Neural cell (in vitro differentiated cells): ENCODE results near the gene WWC2. TPM values are rescaled to one million over a fixed set of nuclear protein-coding genes. Genes with fewer than 3 reads are reported as not detected.

Source experiments
- H2AFZ ChIP-seq: fragments of 200-600, 300-800 bp; sonication (generic), shearing (Covaris generic); 2 replicates; pipeline ENCODE4 v1.6.0; 2014; ENCODE audit warnings: low read depth, mild to moderate bottlenecking, antibody characterized with exemption, low read length, moderate library complexity
- H3F3A ChIP-seq: fragments of 200-600 bp; shearing (Covaris generic); 2 replicates; pipeline ENCODE4 v1.6.1; 2016; ENCODE audit warnings: mild to moderate bottlenecking, moderate library complexity, mixed read lengths, antibody characterized with exemption, low read length; ENCODE audit not compliant: insufficient read depth, poor library complexity, severe bottlenecking
- H3K27ac ChIP-seq: fragments of 200-600, 300-800 bp; sonication (generic), shearing (Covaris generic); 2 replicates; pipeline ENCODE4 v1.5.1; 2014; ENCODE audit warnings: mild to moderate bottlenecking, low read length, moderate library complexity
- H3K27me3 ChIP-seq: fragments of 300-800, 200-600 bp; sonication (generic), shearing (Covaris generic); 2 replicates; pipeline ENCODE4 v1.6.0; 2014; ENCODE audit warnings: mild to moderate bottlenecking, low read depth, low read length, moderate library complexity; ENCODE audit not compliant: insufficient read depth
- H3K36me3 ChIP-seq: fragments of 300-800, 200-600 bp; sonication (generic), shearing (Covaris generic); 2 replicates; pipeline ENCODE4 v1.5.1; 2014; ENCODE audit warnings: mild to moderate bottlenecking, antibody characterized with exemption, low read length, moderate library complexity; ENCODE audit not compliant: insufficient read depth
- H3K4me2 ChIP-seq: fragments of 300-800, 200-600 bp; sonication (generic), shearing (Covaris generic); 2 replicates; pipeline ENCODE4 v1.6.0; 2014; ENCODE audit warnings: mild to moderate bottlenecking, low read length
- H3K4me3 ChIP-seq: fragments of 300-800, 200-600 bp; sonication (generic), shearing (Covaris generic); 2 replicates; pipeline ENCODE4 v1.5.1; 2014; ENCODE audit warnings: mild to moderate bottlenecking, low read length, moderate library complexity
- H3K79me2 ChIP-seq: fragments of 200-600 bp; shearing (Covaris generic); replicated peaks from 2 replicates; pipeline ENCODE4 v1.6.0; 2014; ENCODE audit warnings: mild to moderate bottlenecking, low read length, moderate library complexity; ENCODE audit not compliant: insufficient read depth
- H3K9ac ChIP-seq: fragments of 300-800, 200-600 bp; sonication (generic), shearing (Covaris generic); 2 replicates; pipeline ENCODE4 v1.6.1; 2016; ENCODE audit warnings: mild to moderate bottlenecking, low read length, mixed read lengths
- H3K9me2 ChIP-seq: fragments of 200-600 bp; shearing (Covaris generic); 2 replicates; pipeline ENCODE4 v1.6.1; 2016; ENCODE audit warnings: mild to moderate bottlenecking, low read length, mixed read lengths; ENCODE audit not compliant: insufficient read depth
- H3K9me3 ChIP-seq: fragments of 200-600, 300-800 bp; sonication (generic), shearing (Covaris generic); 2 replicates; pipeline ENCODE4 v1.6.1; 2016; ENCODE audit warnings: mild to moderate bottlenecking, mixed run types, low read length, moderate library complexity, mixed read lengths
- H4K20me1 ChIP-seq: fragments of 200-600 bp; shearing (Covaris generic); 2 replicates; pipeline ENCODE4 v1.6.1; 2016; ENCODE audit warnings: mild to moderate bottlenecking, mixed run types; ENCODE audit not compliant: insufficient read depth
- EP300 ChIP-seq: fragments of 450-650 bp; conservative IDR thresholded peaks from 2 replicates; pipeline ENCODE4 v1.6.1; 2014; ENCODE audit warnings: antibody characterized with exemption, mild to moderate bottlenecking, moderate library complexity; ENCODE audit not compliant: poor library complexity, severe bottlenecking
- EZH2 ChIP-seq: fragments of 200-600, 300-800 bp; shearing (Covaris generic), sonication (generic); IDR thresholded peaks from 2 replicates; pipeline ENCODE4 v1.6.1; 2014; ENCODE audit warnings: antibody characterized with exemption, low read length, borderline replicate concordance, mild to moderate bottlenecking; ENCODE audit not compliant: insufficient read depth, poor library complexity, severe bottlenecking
- MXI1 ChIP-seq: fragments of 450-650 bp; conservative IDR thresholded peaks from 2 replicates; pipeline ENCODE4 v1.6.1; 2014; ENCODE audit warnings: antibody characterized with exemption, mild to moderate bottlenecking; ENCODE audit not compliant: poor library complexity, severe bottlenecking
- POLR2AphosphoS5 ChIP-seq: IDR thresholded peaks from 2 replicates; pipeline ENCODE4 v1.6.1; 2012
- RAD21 ChIP-seq: fragments of 450-650 bp; conservative IDR thresholded peaks from 2 replicates; pipeline ENCODE4 v1.6.1; 2014; ENCODE audit warnings: antibody characterized with exemption, mild to moderate bottlenecking, moderate library complexity
- SMC3 ChIP-seq: fragments of 450-650 bp; conservative IDR thresholded peaks from 2 replicates; pipeline ENCODE4 v1.6.1; 2014; ENCODE audit warnings: antibody characterized with exemption, mild to moderate bottlenecking, moderate library complexity; ENCODE audit not compliant: poor library complexity
- TAF1 ChIP-seq: IDR thresholded peaks from 2 replicates; pipeline ENCODE4 v1.6.1; 2012; ENCODE audit warnings: low read depth
- polyA plus RNA-seq: library from polyadenylated mRNA; depleted of rRNA; stranded (reverse); fragments of >200 nt; gene quantifications from 2 replicates; pipeline ENCODE4 v1.2.3, GENCODE V29; 2014
- TF ChIP-seq, protein P1 (sequence below): fragments of 450-650 bp; IDR thresholded peaks from 2 replicates; pipeline ENCODE4 v1.5.1; 2014; ENCODE audit warnings: antibody characterized with exemption, mild to moderate bottlenecking, moderate library complexity; ENCODE audit not compliant: poor library complexity, severe bottlenecking
- TF ChIP-seq, protein P2 (sequence below): IDR thresholded peaks from 2 replicates; pipeline ENCODE4 v1.6.1; 2012; ENCODE audit warnings: borderline replicate concordance

Gene WWC2
- polyA plus RNA-seq, 1 donor from 2014 or later: 5.7 TPM

- no peaks in the 10 kb centered on the region for H3K79me2 ChIP-seq
- H3K4me2 ChIP-seq: no peak overlapping the region
These were observed 81.0 kb downstream of the WWC2 start for GRCh38 chr4:183180096-183180495.

DNA sequence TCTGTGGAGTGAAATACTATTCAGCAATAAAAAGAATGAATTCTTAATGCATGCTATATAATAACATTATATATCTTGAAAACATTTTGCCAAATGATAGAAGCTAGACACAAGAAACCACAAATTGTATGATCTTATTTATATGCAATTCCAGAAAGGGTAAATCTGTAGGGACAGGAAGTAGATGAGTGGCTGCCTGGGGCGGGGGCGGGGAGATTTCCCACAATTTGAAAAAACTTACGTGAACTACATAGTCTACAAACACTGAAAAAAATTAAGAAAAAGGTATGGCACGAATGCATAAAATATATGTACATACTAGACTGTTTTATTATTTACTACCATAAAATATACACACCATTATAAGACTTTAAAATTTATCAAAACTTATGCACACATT lies 81.6 kb downstream of the WWC2 start:
- H3K36me3 ChIP-seq: no peaks in the 10 kb centered on the region
- no peaks in the 10 kb centered on the region for H3K9me3 ChIP-seq
- TF ChIP-seq EP300: no peak
- TF ChIP-seq, protein P1, sequence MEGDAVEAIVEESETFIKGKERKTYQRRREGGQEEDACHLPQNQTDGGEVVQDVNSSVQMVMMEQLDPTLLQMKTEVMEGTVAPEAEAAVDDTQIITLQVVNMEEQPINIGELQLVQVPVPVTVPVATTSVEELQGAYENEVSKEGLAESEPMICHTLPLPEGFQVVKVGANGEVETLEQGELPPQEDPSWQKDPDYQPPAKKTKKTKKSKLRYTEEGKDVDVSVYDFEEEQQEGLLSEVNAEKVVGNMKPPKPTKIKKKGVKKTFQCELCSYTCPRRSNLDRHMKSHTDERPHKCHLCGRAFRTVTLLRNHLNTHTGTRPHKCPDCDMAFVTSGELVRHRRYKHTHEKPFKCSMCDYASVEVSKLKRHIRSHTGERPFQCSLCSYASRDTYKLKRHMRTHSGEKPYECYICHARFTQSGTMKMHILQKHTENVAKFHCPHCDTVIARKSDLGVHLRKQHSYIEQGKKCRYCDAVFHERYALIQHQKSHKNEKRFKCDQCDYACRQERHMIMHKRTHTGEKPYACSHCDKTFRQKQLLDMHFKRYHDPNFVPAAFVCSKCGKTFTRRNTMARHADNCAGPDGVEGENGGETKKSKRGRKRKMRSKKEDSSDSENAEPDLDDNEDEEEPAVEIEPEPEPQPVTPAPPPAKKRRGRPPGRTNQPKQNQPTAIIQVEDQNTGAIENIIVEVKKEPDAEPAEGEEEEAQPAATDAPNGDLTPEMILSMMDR: no peak
- no peak for TF ChIP-seq TAF1
- no peak for TF ChIP-seq MXI1
- TF ChIP-seq RAD21: no peak
- no peak for TF ChIP-seq SMC3
- TF ChIP-seq POLR2AphosphoS5: no peak
- TF ChIP-seq, protein P2, sequence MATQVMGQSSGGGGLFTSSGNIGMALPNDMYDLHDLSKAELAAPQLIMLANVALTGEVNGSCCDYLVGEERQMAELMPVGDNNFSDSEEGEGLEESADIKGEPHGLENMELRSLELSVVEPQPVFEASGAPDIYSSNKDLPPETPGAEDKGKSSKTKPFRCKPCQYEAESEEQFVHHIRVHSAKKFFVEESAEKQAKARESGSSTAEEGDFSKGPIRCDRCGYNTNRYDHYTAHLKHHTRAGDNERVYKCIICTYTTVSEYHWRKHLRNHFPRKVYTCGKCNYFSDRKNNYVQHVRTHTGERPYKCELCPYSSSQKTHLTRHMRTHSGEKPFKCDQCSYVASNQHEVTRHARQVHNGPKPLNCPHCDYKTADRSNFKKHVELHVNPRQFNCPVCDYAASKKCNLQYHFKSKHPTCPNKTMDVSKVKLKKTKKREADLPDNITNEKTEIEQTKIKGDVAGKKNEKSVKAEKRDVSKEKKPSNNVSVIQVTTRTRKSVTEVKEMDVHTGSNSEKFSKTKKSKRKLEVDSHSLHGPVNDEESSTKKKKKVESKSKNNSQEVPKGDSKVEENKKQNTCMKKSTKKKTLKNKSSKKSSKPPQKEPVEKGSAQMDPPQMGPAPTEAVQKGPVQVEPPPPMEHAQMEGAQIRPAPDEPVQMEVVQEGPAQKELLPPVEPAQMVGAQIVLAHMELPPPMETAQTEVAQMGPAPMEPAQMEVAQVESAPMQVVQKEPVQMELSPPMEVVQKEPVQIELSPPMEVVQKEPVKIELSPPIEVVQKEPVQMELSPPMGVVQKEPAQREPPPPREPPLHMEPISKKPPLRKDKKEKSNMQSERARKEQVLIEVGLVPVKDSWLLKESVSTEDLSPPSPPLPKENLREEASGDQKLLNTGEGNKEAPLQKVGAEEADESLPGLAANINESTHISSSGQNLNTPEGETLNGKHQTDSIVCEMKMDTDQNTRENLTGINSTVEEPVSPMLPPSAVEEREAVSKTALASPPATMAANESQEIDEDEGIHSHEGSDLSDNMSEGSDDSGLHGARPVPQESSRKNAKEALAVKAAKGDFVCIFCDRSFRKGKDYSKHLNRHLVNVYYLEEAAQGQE: no peak
- no peak for TF ChIP-seq EZH2
- no peaks in the 10 kb centered on the region for H3F3A ChIP-seq
- H3K4me3 ChIP-seq: no peak overlapping the region
- no peaks in the 10 kb centered on the region for H4K20me1 ChIP-seq
- no peak overlapping the region for H3K9ac ChIP-seq
- H3K4me2 ChIP-seq: no peak overlapping the region
- H2AFZ ChIP-seq: no peak overlapping the region
- no peaks in the 10 kb centered on the region for H3K9me2 ChIP-seq
- H3K79me2 ChIP-seq: no peaks in the 10 kb centered on the region
- H3K27ac ChIP-seq: no peak overlapping the region
- H3K27me3 ChIP-seq: no peaks in the 10 kb centered on the region

More at GRCh38 chr4:183180096-183180495, 81.0 kb downstream of the WWC2 start:
- Histone ChIP-seq H3K27ac (no peak overlapping the region), H3K9me3 (no peaks in the 10 kb centered on the region), H4K20me1 (no peaks in the 10 kb centered on the region), H3F3A (no peaks in the 10 kb centered on the region), H3K27me3 (no peaks in the 10 kb centered on the region), H3K4me3 (no peak overlapping the region), H3K9ac (no peak overlapping the region), H3K9me2 (no peaks in the 10 kb centered on the region), H3K36me3 (no peaks in the 10 kb centered on the region), H2AFZ (no peak overlapping the region)
- TF ChIP-seq MXI1: no peak
- TF ChIP-seq, protein P2: no peak
- TF ChIP-seq RAD21: no peak
